CD4-positive, alpha-beta T cell treated with Interleukin-4 for 4 hours (primary cell): ENCODE data around the gene LRP6.

Experiments used
- DNase-seq: peaks from one replicate; pipeline ENCODE4 v3.0.0-alpha.2; 2020

The LRP6 gene

GRCh38 chr12:12069821-12070548, 196.9 kb downstream of the LRP6 start:
- no peak for DNase-seq

- DNase-seq, result no peak
Observed at GRCh38 chr12:12068751-12069150, 198.1 kb downstream of the LRP6 start.
